HCT116 (cell line): ENCODE results near the gene SFPQ. TPM values are rescaled to one million over a fixed set of nuclear protein-coding genes. Genes with fewer than 3 reads are reported as not detected.

Experiments
- ATAC-seq: fragments of 200-7000 bp; cut with Tn5 transposase; 2 replicates; pipeline ENCODE4 v1.9.1; 2020; ENCODE audit warnings: mild to moderate bottlenecking, moderate library complexity
- BruUV-seq: library from RNA; stranded (reverse); fragments of 400-500 nt; replicated peaks from 2 replicates; lab custom pipeline; 2021; lab: Mats Ljungman, UMichigan
- CTCF ChIA-PET: fragments of 300-600 bp; sonication (Branson Sonifier 250); formaldehyde crosslinking; loops from one replicate; lab custom pipeline; 2021; ENCODE audit warnings: antibody characterized with exemption; lab: Charles Lee
- POLR2A ChIA-PET: fragments of 300-600, 350-600 bp; sonication (Branson Sonifier 250); formaldehyde crosslinking; loops from one replicate; lab custom pipeline; 2021; ENCODE audit warnings: antibody characterized with exemption; lab: Charles Lee
- RAD21 ChIA-PET, 2 experiments: fragments of 300-600 bp; sonication (Branson Sonifier 250); formaldehyde crosslinking; loops; one replicate each; lab custom pipeline; 2023; ENCODE audit warnings: low total read pairs in 2 of 2; ENCODE audit not compliant: uncharacterized antibody in 2 of 2, unreplicated experiment in 2 of 2, low non-redundant PET in 1 of 2; lab: Charles Lee
- DNase-seq: peaks from one replicate; pipeline ENCODE4 v3.0.0-alpha.2; 2010; ENCODE audit warnings: low read depth, low spot score
- H2AFZ ChIP-seq: fragments of 200-600 bp; shearing (Covaris generic), sonication (generic); 2 replicates; pipeline ENCODE4 v1.6.1; 2017; ENCODE audit warnings: low read depth, mixed run types, mixed read lengths, antibody characterized with exemption, low read length; ENCODE audit not compliant: poor library complexity, severe bottlenecking
- H3K27ac ChIP-seq: 2 replicates; pipeline ENCODE4 v1.5.1; 2012; ENCODE audit warnings: low read depth, low read length
- H3K27me3 ChIP-seq: fragments of 200-600 bp; sonication (generic); 2 replicates; pipeline ENCODE4 v1.6.1; 2016; ENCODE audit warnings: mixed run types, low read length, mixed read lengths; ENCODE audit not compliant: insufficient read depth
- H3K36me3 ChIP-seq, 2 experiments: fragments of 200-500 bp in 1 of 2; fragments of 200-600 bp in 1 of 2; sonication (Bioruptor generic) in 1 of 2; sonication (generic) in 1 of 2; 2 replicates each; pipeline versions ENCODE4 v1.5.1 to v1.6.1; 2014 to 2016; ENCODE audit warnings: low read length in 2 of 2, inconsistent platforms in 1 of 2, mixed read lengths in 1 of 2, mixed run types in 1 of 2; ENCODE audit not compliant: insufficient read depth in 2 of 2, control insufficient read depth in 1 of 2
- H3K4me1 ChIP-seq, 2 experiments: fragments of 200-600 bp in 1 of 2; sonication (generic) in 1 of 2; 2 replicates each; pipeline versions ENCODE4 v1.5.1 to v1.6.1; 2012 to 2017; ENCODE audit warnings: low read length in 2 of 2, inconsistent platforms in 1 of 2, mild to moderate bottlenecking in 1 of 2, mixed read lengths in 1 of 2, mixed run types in 1 of 2, moderate library complexity in 1 of 2; ENCODE audit not compliant: insufficient read depth in 2 of 2, control insufficient read depth in 1 of 2
- H3K4me2 ChIP-seq: fragments of 200-600 bp; sonication (generic); 2 replicates; pipeline ENCODE4 v1.6.1; 2017; ENCODE audit warnings: mixed run types, low read length, mixed read lengths
- H3K4me3 ChIP-seq, 2 experiments: fragments of 200-600 bp in 1 of 2; sonication (generic) in 1 of 2; replicated peaks in 1 of 2; 2 replicates each; pipeline ENCODE4 v1.5.1; 2011 to 2016; ENCODE audit warnings: low read length in 2 of 2, control low read depth in 1 of 2, low read depth in 1 of 2, mild to moderate bottlenecking in 1 of 2, mixed read lengths in 1 of 2, mixed run types in 1 of 2
- H3K79me2 ChIP-seq: fragments of 200-600 bp; sonication (generic); 2 replicates; pipeline ENCODE4 v1.6.1; 2017; ENCODE audit warnings: mild to moderate bottlenecking, mixed run types, low read length, moderate library complexity, mixed read lengths; ENCODE audit not compliant: insufficient read depth
- H3K9ac ChIP-seq: fragments of 200-600 bp; sonication (generic); 2 replicates; pipeline ENCODE4 v1.6.1; 2016; ENCODE audit warnings: low read length, mixed read lengths
- H3K9me2 ChIP-seq: fragments of 200-600 bp; sonication (generic), shearing (Covaris generic); 2 replicates; pipeline ENCODE4 v1.6.1; 2017; ENCODE audit warnings: mixed run types, mild to moderate bottlenecking, moderate library complexity; ENCODE audit not compliant: insufficient read depth
- H3K9me3 ChIP-seq, 2 experiments: fragments of 200-500 bp in 1 of 2; fragments of 200-600 bp in 1 of 2; sonication (Bioruptor generic) in 1 of 2; sonication (generic) in 1 of 2; 2 replicates each; pipeline ENCODE4 v1.6.1; 2014 to 2017; ENCODE audit warnings: low read length in 2 of 2, mixed read lengths in 2 of 2, inconsistent platforms in 1 of 2, low read depth in 1 of 2, mild to moderate bottlenecking in 1 of 2, mixed run types in 1 of 2, moderate library complexity in 1 of 2; ENCODE audit not compliant: control insufficient read depth in 1 of 2, insufficient read depth in 1 of 2
- H4K20me1 ChIP-seq: fragments of 200-600 bp; sonication (generic), shearing (Covaris generic); 2 replicates; pipeline ENCODE4 v1.6.1; 2017; ENCODE audit warnings: mixed run types, mild to moderate bottlenecking, moderate library complexity; ENCODE audit not compliant: insufficient read depth
- CEBPB ChIP-seq: IDR thresholded peaks from 2 replicates; pipeline ENCODE4 v1.6.1; 2012; ENCODE audit warnings: low read depth
- EZH2 ChIP-seq: fragments of 200-600 bp; sonication (generic); IDR thresholded peaks from 2 replicates; pipeline ENCODE4 v1.6.1; 2017; ENCODE audit warnings: antibody characterized with exemption, mixed run types
- EZH2phosphoT487 ChIP-seq: fragments of 200-600 bp; IDR thresholded peaks from 2 replicates; pipeline ENCODE4 v1.6.1; 2018; ENCODE audit warnings: antibody characterized with exemption, borderline replicate concordance
- FOSL1 ChIP-seq: IDR thresholded peaks from 2 replicates; pipeline ENCODE4 v1.6.1; 2012; ENCODE audit warnings: low read depth
- POLR2A ChIP-seq: IDR thresholded peaks from 2 replicates; pipeline ENCODE4 v1.7.0; 2011; ENCODE audit warnings: borderline replicate concordance; ENCODE audit not compliant: insufficient read depth, insufficient read length; ENCODE audit errors: extremely low read depth
- SP1 ChIP-seq: IDR thresholded peaks from 2 replicates; pipeline ENCODE4 v1.6.1; 2012; ENCODE audit warnings: low read depth
- SRF ChIP-seq: IDR thresholded peaks from 2 replicates; pipeline ENCODE4 v1.6.1; 2012; ENCODE audit warnings: low read depth
- YY1 ChIP-seq: IDR thresholded peaks from 2 replicates; pipeline ENCODE4 v1.6.1; 2011; ENCODE audit warnings: low read length, low read depth, moderate library complexity, mild to moderate bottlenecking; ENCODE audit not compliant: insufficient replicate concordance; ENCODE audit errors: extremely low read depth
- intact Hi-C: fragments of 100-400 bp; cut with micrococcal nuclease; formaldehyde crosslinking; loops from 2 replicates; pipeline ENCODE4 v1.10.0; 2022
- total RNA-seq: library from RNA; stranded (reverse); gene quantifications from one replicate; pipeline ENCODE4 v1.2.1, GENCODE V29; 2021; ENCODE audit not compliant: unreplicated experiment
- TF ChIP-seq, protein P1 (sequence below), 3 experiments: fragments of 200-600 bp in 1 of 3; sonication (generic) in 1 of 3; IDR thresholded peaks in 2 of 3; conservative IDR thresholded peaks in 1 of 3; 2 replicates each; pipeline ENCODE4 v1.5.1; 2012 to 2017; ENCODE audit warnings: low read depth in 2 of 3, low read length in 2 of 3, antibody characterized with exemption in 1 of 3, borderline replicate concordance in 1 of 3, control low read depth in 1 of 3, mild to moderate bottlenecking in 1 of 3, mixed read lengths in 1 of 3, mixed run types in 1 of 3, moderate library complexity in 1 of 3; ENCODE audit not compliant: insufficient read depth in 1 of 3

The SFPQ gene
- total RNA-seq, 1 experiment from 2014 or later = 327 TPM

DNA sequence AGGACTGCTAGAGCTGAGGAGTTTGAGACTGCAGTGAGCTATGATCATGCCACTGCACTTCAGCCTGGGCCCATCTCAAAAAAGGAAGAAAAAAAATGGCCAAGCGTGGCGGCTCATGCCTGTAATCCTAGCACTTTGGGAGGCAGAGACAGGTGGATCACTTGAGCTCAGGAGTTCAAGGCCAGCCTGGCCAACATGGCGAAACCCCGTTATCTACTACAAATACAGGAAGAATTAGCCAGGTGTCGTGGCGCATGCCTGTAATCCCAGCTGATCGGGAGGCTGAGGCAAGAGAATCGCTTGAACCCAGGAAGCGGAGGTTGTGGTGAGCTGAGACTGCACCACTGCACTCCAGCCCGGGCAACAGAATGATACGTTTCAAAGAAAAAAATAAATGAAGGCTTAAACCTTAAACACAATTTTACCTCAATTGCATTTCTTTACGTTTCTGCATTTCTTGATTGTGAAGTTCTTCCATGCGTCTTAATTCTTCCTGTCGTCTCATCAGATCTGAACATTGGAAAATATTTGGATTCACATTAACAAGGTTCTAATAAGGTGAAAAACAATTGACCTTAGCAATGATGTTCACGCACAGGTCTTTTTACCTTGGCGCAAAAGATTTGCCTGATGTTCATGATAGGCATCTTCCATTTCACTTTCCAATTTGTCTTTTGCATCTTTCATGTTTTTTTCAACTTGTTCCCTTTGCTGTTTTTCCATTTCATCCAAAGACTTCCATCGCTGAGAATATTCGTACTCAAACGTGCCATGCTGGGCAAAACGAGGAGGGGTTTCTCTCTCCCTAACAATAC lies 4.2 kb downstream of the SFPQ start:
- Histone ChIP-seq H3K9me3 (no peaks in the 10 kb centered on the region), H2AFZ (no peak overlapping the region), H3K9me2 (no peaks in the 10 kb centered on the region), H3K36me3 (peaks cover 79 to 81% of the 10 kb centered on the region in 2 experiments), H3K4me1 (peaks cover 8 to 22% of the 10 kb centered on the region in 2 experiments), H3K9ac (no peak overlapping the region), H3K79me2 (peaks cover 91% of the 10 kb centered on the region), H3K27ac (no peak overlapping the region), H3K4me2 (no peak overlapping the region), H3K27me3 (no peaks in the 10 kb centered on the region), H3K4me3 (no peak overlapping the region), H4K20me1 (peaks cover 78% of the 10 kb centered on the region)
- POLR2A ChIA-PET = no interaction called here
- intact Hi-C loops = no loop called here
- DNase-seq = no peak
- TF ChIP-seq, protein P1, sequence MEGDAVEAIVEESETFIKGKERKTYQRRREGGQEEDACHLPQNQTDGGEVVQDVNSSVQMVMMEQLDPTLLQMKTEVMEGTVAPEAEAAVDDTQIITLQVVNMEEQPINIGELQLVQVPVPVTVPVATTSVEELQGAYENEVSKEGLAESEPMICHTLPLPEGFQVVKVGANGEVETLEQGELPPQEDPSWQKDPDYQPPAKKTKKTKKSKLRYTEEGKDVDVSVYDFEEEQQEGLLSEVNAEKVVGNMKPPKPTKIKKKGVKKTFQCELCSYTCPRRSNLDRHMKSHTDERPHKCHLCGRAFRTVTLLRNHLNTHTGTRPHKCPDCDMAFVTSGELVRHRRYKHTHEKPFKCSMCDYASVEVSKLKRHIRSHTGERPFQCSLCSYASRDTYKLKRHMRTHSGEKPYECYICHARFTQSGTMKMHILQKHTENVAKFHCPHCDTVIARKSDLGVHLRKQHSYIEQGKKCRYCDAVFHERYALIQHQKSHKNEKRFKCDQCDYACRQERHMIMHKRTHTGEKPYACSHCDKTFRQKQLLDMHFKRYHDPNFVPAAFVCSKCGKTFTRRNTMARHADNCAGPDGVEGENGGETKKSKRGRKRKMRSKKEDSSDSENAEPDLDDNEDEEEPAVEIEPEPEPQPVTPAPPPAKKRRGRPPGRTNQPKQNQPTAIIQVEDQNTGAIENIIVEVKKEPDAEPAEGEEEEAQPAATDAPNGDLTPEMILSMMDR (IDR thresholded peaks at IDR 0.05 in 2 of 3, conservative IDR thresholded peaks at IDR 0.05 in 1 of 3; ENCODE audit: borderline replicate concordance in 1 of 3, insufficient read depth in 1 of 3, low read depth in 2 of 3, low read length in 2 of 3) = no peak
- TF ChIP-seq FOSL1 (no peak), YY1 (no peak), SP1 (no peak), EZH2phosphoT487 (no peak), POLR2A (no peak), EZH2 (no peak), SRF (no peak), CEBPB (no peak)
- RAD21 ChIA-PET = no interaction called here
- ATAC-seq = no peak
- CTCF ChIA-PET = no interaction called here
- BruUV-seq = no TSS peak
